ENCODE data around the gene LRFN2.

LRFN2 gene

DNA sequence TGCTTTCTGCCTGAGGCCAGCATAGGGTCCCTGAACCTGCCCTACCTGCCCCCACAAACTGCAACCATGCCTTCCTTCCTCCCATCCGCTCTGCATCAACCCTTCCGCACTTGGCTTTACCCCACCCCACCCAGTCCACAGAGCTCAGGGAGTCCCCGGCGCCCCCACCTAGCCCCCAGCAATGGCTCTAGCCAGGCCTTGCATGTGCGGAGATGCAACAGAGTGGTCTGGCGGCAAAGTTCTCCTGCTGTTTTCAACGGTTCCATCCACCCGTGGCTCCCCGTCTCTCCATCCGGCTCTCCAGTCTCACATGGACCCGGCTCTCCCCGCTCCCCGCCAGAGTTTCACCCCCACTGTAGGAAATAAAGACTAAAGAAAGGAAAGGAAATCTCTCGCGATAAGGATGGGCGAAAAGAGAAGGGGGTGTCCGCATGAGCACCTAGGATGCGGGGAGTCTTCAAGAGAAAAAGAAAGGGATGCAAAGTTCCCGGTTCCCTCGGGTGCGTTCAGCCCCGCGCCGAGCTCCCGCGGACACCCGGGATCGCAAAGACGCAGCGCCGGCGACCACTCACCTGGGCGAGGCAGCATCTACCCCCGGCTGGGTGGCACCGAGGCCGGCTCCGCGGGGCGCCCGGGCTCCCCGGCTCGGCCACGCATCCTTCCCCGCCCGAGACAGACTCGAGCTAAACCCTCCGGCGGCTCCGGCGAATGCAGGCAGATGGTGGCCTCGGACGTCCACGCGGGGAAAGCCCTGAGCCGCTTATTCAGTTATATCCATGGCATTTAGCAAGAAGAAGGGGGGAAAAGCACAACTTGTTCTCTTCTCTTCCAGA lies 579 bp downstream of the LRFN2 start:
- no peak for DNase-seq (ENCODE audit: low read depth in 2 of 2)

DNA sequence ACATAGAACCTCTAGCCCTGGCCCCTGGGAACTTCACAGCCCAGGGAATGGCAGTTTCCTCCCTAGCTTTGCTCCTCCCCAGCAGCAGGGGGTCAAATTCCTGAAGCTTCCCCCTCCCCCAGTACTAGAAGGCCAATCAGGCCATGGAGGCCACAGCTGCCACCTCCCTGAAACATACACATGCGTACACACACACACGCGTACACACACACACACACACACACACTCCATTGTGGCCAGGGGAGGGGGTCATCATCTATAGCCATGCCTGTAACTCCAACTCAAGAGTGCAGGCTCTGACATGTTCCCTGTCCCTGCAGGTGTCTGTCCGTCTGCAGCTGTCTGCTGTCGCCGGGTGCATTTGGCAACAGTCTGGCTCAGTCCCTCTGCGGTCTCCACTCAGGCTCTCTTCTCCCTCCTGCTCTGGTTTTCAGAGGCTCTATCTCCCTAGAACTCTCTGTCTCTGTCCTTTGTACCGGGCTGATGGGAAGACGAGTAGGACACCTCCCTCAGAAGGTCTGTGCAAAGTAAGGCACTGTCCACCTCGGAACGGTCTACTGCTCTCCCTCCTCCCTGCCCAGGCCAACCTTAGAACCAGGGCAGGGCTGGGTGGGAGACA lies 1.4 kb downstream of the LRFN2 start:
- no peak for DNase-seq (ENCODE audit: low read depth in 2 of 2)

DNA sequence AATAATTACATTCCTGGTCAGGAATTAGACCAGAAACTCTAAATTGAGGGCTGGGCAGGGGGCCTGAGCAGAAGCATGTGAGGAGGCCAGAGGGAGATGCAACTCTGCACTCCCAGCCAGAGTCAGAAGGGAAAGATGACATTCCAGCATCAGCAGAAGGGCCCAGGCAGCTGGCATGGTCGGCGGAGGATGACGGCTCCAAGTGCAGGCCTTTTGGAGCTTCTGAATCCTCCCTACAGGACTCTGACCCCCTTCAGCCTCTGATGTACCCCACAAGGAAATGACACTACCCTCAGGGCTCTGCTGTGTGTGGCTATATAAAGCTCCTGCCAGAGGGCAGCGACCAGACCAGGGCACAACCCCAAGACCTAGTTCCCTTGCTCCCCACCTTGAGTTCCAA lies 1.9 kb downstream of the LRFN2 start:
- no peak for DNase-seq (ENCODE audit: low read depth in 2 of 2)

DNA sequence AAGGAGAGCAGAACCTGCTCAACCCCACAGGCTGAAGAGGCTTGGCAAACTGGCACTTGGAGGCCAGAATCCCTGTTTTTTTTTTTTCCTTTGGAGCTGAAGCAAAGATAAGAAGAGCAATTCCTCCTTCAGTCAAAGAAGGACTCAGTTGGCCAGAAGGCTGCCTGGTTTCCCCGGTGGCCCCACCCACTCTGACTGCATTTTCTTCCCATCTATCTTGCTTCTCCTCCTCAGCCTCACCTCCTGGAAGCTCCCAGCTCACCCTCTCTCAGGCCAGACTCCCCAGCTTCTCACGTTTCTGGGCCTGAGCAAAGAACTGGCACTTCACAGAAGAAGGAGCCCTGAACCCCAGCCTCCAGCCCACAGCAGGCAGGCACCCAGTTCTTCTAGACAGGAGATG lies 2.4 kb downstream of the LRFN2 start:
- no peak for DNase-seq (ENCODE audit: low read depth in 2 of 2)

DNA sequence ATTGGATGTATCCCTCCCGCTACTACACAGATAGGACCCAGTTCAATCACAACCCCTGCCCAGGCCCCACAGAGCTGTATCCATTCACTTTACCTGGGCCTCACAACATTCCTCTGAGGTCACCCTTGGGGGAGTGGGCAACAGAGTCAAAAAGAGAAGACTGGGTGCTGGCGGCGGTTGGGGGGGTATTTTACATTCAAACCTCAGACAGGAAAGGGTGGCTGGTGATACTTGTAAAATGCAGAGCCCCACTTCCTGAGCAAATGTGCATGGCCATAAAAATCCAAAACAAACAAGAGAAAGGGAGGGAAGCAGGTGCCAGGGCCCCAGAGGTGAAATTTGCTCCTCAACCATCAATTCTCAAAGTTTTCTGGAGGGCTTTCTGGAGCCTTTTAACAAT lies 3.5 kb downstream of the LRFN2 start:
- no peak for DNase-seq (ENCODE audit: low read depth in 2 of 2)

DNA sequence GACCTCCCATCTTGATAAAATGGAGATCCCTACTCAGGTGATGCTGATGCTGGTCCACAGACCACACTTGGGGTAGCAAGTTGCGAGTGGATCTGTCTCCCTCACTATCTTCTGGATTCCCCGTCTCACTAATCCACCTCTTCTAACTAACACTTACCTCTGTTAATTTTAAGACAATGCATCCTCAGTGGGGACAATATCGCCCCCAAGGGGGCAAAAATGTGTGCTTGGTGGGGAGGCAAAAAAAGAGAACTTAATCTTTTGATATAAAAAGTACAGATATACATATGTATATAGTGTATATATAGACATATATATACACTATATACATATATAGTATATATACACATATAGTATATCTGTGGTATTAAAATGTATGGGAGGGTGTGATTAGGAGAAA lies 4.3 kb downstream of the LRFN2 start:
- no peak for DNase-seq (ENCODE audit: low read depth in 2 of 2)

DNA sequence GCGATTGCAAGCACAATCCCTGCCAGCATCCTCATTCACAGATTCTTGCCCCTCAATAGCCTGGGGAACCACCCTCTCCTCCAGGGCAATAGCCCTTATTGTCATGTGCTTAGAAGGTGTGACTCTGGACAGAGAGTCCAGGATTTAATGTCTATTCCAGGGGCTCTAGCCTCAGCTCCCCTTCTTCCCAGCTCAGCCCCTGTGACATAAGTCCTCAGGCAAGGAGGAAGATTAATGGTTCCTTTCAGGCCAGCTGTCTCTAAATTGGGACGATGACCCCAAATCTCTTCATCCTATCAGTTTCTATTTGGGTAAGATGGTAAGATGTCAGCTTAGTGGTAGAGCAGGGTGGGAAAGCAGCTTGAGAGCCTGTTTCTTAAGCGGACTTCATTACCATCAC lies 8.1 kb downstream of the LRFN2 start:
- no peak for DNase-seq (ENCODE audit: low read depth in 2 of 2)

DNA sequence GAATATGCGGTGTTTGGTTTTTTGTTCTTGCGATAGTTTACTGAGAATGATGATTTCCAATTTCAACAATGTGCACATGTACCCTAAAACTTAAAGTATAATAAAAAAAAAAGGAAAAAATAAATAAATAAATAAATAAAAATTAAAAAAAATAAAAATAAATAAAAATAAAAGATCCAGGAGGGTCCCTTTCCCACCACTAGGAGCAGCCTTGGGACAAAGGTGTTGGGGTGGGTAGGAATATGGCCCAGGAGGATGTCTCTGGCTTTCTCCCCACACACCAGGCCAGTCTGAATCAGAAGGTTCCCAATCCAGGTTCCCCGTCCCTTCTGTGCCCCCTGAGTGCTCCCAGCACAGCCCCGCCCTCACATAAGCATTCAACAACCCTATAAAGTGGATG lies 9.5 kb downstream of the LRFN2 start:
- no peak for DNase-seq (ENCODE audit: low read depth in 2 of 2)

DNA sequence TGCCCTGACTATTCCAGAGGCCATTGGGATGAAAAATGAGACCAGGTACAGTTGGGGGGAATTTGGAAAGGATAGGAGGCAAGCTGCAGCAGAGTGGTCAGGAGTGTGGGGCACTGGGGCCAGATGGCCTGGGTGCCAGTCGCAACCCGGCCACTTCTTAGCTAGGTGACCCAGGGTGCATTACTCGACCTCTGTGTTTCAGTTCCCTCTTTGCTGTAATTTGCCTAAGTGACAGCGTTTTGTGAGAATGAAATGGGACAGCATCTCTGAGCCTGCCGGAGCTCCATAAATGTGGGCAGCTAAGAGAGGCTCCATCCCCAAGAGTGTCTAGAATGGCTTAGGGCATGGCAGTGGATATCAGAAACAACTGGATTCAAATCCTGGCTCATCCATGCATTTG lies 13.9 kb downstream of the LRFN2 start:
- DNase-seq (ENCODE audit: low read depth in 2 of 2): no peak

DNA sequence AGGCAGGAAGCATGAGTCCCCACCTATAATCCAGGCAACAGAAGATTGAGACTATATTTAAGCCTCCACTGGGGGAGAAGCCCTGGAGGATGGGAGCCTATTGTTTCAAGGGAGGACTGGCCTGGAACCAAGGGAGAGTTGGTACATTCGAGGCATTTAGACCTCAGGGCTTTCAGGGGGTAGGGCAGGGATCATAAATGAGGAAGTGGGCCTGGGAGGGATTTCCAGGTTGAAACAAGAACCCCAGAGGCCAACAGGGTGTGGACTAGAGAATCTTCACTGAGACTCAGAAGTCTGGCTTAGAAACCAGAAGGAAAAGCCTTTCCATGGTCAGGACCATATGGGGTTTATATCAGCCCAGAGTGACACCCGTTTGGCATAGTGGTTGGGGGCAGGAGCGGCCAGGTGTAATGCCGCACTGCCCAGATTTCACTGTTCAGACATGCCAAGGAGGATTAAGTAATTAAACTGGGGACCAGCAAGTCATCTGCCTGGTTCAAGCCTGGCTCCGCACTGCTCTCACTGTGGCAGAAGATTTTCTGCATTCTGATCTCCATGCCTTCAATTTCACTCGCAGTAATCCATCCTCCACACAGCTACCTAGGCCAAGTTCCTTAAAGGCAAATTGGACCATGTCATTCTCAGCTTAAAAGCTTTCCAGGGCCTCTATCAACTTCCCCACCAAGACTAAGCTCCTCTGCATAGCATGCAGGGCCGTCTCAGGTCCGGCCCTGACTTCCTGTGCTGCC lies 17.8 kb downstream of the LRFN2 start:
- DNase-seq (ENCODE audit: low read depth in 2 of 2): no peak

DNA sequence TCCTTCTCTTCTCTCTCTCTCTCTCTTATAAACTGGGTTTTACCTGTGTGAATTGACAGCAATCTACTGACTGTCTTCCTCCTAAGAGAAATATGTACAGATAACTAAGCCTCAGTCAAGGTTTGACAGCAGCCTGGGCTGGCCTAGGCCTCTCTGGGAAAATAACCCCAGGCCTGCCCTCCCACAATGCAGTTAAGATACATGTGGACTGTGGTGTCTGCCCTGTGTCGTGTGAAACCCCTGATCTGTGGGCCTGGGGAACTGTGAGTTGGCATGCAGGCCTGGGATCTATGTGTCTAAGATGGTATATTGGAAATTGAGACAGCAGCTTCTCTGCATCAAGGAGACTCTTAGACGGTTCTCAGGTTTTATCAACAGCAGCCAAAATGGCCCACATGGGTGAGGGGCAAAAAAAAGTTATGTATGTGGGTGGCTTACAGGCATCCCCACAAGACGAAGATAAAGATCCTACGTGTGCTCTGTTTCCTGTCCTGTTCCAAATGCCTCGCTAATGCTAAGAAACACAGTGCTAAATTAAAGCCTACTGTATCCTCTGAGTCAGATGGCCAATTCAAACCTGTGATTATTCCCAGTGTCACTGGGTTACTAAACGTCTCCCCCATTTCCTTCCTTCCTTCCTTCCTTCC lies 19.0 kb downstream of the LRFN2 start:
- DNase-seq (ENCODE audit: low read depth in 2 of 2): no peak

DNA sequence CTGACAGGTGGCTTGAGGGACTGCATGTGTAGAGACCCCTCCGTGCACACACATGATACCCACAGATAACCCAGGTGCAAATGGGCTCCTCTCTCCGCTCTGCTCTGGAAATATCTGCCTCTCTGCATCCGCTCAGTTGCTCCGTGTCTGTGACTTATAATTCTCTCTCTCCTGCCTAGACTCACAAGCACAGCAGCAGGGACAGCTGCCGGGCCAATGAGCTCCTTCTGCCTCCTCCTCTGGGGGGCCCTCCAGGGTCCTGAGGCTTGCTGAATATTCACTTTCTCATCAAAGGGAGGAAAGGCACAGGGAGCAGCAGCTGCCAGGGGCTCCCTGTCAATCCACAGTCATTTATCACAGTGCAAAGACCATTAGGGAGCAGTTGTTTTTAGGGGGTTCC lies 24.1 kb downstream of the LRFN2 start:
- no peak for DNase-seq (ENCODE audit: low read depth in 2 of 2)

DNA sequence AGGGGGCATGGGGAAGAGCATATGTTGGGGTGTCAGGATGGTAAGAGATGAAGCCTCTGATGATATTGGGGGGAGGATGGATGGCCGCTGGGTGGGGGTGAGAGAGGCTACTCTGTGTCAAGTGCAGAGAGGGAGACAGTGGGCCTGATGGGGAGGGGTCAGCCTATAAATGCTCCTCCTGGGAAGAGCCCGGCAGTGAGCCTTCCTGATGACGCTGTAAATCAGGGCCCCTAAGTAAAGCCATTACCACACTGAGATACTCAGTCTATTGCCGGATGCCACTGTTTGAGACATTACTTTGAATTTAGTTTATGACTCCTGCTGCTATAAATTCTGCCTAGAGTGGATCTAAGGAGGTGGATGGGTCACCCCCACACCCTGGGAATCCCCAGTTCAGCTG lies 28.1 kb downstream of the LRFN2 start:
- DNase-seq (ENCODE audit: low read depth in 2 of 2): no peak

DNA sequence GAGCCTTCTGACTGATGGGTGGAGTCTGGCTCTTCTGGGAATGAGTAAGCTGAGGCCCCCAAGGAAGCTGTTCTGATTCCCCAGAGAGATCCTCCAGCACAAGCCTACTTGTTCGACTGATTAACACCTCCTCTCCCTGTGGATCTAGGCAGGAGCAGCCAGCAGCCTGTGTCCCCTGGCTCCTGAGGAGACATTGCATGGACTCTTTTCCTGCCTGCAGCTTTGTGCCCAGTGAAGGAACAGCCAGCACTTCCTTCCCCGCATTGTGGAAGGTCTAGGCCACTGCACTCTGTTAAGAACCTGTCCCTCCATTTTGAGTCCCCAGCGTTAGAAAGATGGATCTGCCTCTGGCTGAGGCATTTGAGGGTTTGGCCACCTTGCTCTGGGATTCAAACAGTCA lies 29.1 kb downstream of the LRFN2 start:
- no peak for DNase-seq (ENCODE audit: low read depth in 2 of 2)

DNA sequence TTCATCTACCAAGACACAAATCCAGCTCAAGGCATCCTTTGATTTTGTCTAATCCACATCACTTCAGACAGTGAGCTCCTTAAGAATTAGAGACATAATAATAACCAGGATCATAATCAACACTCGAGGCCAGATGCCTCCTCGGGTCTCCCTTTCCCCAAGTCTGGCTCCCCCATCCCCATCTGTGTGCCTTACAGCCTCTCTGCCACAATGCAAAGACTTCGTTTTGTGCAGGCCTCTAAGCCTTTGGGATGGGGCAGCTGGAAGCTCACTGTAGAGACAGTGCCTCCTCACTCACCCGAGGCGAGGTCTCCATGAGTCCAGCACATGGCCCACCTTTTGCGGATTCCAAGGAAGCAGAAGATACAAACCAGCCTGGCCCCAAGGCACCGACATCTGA lies 30.3 kb downstream of the LRFN2 start:
- no peak for DNase-seq (ENCODE audit: low read depth in 2 of 2)

DNA sequence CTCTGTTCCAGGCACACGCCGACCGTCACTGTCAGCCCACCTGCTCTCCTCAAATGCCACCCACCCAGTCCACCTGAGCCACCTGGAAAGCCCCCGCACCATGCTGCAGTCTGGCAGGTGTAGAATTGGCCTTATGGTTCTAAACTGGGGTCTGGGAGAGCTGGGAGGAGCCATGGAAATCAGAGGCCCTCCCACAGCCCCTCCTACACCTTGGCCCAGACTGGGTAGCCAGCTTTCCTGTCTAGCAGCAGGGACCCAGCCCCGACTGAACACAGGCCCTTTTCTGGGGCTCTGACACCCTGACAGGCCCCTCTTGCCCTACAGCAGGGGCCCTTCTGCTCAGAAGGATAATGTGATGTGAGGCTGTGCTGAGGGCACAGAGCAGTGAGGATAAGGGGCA lies 31.1 kb downstream of the LRFN2 start:
- no peak for DNase-seq (ENCODE audit: low read depth in 2 of 2)

DNA sequence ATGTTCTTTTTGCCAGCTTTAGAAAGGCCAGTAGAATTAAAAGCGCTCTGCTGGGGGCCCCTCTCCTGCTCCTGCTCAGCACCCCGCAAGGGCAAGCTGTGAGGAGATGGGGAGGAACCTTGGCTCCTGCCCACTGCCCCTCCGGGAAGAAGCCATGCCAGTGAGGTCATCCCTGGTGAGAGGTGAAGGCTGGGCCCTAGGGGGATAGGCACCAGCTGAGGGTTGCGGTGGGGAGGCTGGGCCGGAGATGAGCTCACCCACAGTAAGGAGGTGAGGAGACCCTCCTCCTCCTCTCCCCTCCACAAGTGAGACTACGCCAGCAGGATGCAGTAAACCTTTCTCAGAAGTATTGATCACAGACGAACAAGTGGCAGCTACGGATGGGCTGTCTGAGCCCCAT lies 32.1 kb downstream of the LRFN2 start:
- no peak for DNase-seq (ENCODE audit: low read depth in 2 of 2)

DNA sequence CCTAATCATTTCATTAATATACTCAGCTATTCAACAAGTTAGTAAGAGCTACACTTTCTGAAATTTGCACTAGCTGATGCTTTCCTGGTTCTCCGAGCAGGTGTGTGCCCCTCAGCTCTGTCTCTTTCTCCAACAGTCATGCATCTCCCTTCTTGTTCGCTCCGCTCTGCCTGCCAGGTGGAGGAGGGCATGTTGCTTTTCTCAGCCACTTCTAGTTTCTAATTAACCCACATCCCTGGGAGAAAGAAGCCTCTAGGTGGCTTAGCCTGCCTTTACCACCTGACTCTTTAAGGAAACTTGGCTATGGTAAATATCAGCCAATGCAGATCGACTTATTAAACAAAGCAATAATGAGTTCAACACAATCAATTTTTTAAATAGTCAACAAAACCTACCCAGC lies 34.2 kb downstream of the LRFN2 start:
- no peak for DNase-seq (ENCODE audit: low read depth in 2 of 2)

DNA sequence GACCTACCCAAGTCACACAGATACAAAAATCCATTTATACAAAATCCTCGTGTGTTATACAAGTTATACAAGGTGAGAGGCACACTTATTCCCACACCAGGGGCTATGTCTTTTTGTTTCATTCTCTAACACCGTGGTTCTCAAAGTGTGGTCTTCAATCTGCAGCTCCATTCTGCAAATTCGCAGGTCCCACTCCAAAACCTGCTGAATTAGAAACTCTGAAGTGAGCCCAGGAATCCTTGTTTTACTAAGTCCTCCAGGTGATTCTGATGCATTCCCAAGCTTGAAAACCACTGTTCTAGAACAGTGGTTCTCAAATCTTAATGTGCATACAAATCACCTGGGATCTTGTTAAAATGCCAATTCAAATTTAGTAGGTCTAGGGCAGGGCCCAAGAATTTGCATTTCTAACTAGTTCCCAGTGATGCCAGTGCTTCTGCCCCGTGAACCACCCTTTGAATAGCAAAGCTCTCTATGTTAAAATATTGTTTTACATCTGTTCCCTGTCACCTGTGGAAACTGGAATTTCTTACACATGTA lies 35.1 kb downstream of the LRFN2 start:
- no peak for DNase-seq (ENCODE audit: low read depth in 2 of 2)

DNA sequence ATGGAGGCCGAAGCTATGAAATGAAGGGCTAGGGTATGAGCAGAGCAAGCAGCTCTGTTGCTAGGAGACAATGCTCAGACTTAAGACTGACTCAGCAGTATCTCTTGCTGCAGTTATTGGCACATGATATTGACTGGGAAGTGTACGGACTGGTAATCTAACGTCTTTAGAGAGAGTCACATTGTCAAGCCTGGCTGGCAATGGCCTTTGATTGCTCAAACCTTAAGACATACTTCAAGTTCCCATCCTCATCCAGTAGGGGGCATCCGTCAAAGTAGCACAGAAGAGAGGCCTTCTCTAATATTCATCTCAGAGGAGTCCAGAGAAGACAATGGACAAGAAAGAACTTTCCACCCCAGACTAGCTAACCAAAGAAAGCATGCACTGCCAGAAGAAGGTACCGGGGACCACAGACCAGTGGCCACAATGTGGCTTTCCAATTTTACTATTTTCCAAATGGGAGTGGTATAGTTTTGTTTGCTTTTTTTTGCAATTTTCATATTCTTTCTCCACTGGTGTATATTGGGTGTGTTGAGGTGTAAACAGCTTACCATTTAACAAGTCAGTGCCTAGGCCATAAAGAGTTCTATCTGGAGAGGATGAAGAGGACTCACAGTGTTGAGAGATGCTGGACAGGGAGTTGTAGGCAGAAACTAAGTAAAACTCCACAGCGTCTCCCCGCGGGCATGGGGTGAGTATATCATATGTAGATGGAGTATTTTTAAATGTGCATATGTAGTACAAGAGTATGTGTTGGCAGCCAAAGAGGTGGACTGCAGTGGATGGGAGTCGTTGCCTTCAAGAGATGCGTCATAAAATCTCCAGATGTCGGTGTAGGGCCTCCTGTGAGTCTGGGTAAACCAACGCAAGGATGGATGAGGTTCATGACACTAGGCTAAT lies 36.7 kb downstream of the LRFN2 start:
- no peak for DNase-seq (ENCODE audit: low read depth in 2 of 2)

DNA sequence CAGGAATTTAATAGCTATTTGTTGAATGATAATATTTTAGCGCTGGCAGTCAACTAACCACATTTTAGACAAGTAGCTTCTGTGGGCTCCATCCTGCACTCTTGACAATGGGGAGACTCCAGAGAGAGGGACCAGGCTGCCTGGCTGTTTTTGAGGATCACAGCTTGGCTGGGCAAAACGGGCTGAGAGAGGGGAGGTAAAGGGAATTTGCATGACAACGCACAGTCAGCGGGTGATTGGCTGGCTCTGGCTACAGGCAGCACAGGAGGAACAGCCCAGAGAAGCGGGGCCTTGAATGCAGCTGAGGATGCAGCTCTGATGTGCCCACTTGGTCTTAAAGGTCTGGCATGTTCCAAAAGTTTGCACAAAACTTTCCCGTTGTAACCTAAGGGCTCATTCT lies 41.2 kb downstream of the LRFN2 start:
- DNase-seq (ENCODE audit: low read depth in 2 of 2): no peak

Measured in stimulated activated CD4-positive, alpha-beta T cell treated with anti-CD3 and anti-CD28 coated beads, Interleukin-12 subunit alpha, Interleukin-12 subunit beta, amount 100 ng/mL, for 24 hours (primary cell).